Ishikawa (cell line): ENCODE measurements around the gene BIRC2.

Experiments used
- CEBPB ChIP-seq: IDR thresholded peaks from 2 replicates; pipeline ENCODE4 v1.6.1; 2012
- CREB1 ChIP-seq: IDR thresholded peaks from 2 replicates; pipeline ENCODE4 v1.6.1; 2012; ENCODE audit warnings: low read depth
- EGR1 ChIP-seq: IDR thresholded peaks from 2 replicates; pipeline ENCODE4 v1.6.1; 2012
- EP300 ChIP-seq: IDR thresholded peaks from 2 replicates; pipeline ENCODE4 v1.6.1; 2012; ENCODE audit warnings: borderline replicate concordance
- FOXM1 ChIP-seq: IDR thresholded peaks from 2 replicates; pipeline ENCODE4 v1.6.1; 2012; ENCODE audit warnings: low read depth, borderline replicate concordance
- MAX ChIP-seq: IDR thresholded peaks from 2 replicates; pipeline ENCODE4 v1.6.1; 2012
- NFIC ChIP-seq: IDR thresholded peaks from 2 replicates; pipeline ENCODE4 v1.6.1; 2012
- RAD21 ChIP-seq: IDR thresholded peaks from 2 replicates; pipeline ENCODE4 v1.6.1; 2012; ENCODE audit warnings: low read depth
- REST ChIP-seq: IDR thresholded peaks from 2 replicates; pipeline ENCODE4 v1.6.1; 2012; ENCODE audit warnings: low read depth, mild to moderate bottlenecking
- TAF1 ChIP-seq: IDR thresholded peaks from 2 replicates; pipeline ENCODE4 v1.6.1; 2012; ENCODE audit warnings: low read depth, mild to moderate bottlenecking
- TCF12 ChIP-seq: IDR thresholded peaks from 2 replicates; pipeline ENCODE4 v1.6.1; 2012; ENCODE audit warnings: low read depth
- TEAD4 ChIP-seq: IDR thresholded peaks from 2 replicates; pipeline ENCODE4 v1.6.1; 2012
- USF1 ChIP-seq: IDR thresholded peaks from 2 replicates; pipeline ENCODE4 v1.6.1; 2012
- YY1 ChIP-seq: IDR thresholded peaks from 2 replicates; pipeline ENCODE4 v1.6.1; 2012; ENCODE audit warnings: low read depth
- ZBTB7A ChIP-seq: IDR thresholded peaks from 2 replicates; pipeline ENCODE4 v1.6.1; 2012; ENCODE audit warnings: low read depth

The BIRC2 gene

GRCh38 chr11:102416976-102417375, 70.0 kb downstream of the BIRC2 start:
- TF ChIP-seq EP300, result no peak
- no peak for TF ChIP-seq RAD21
- no peak for TF ChIP-seq FOXM1
- no peak for TF ChIP-seq CEBPB
- TF ChIP-seq TEAD4, result no peak
- no peak for TF ChIP-seq TCF12
- no peak for TF ChIP-seq REST
- TF ChIP-seq TAF1, result no peak
- no peak for TF ChIP-seq MAX
- TF ChIP-seq USF1, result no peak
- no peak for TF ChIP-seq EGR1
- no peak for TF ChIP-seq NFIC
- TF ChIP-seq CREB1, result no peak
- TF ChIP-seq ZBTB7A, result no peak
- no peak for TF ChIP-seq YY1

- TF ChIP-seq REST (no peak), NFIC (no peak), MAX (no peak), FOXM1 (no peak), TCF12 (no peak)
Observed at GRCh38 chr11:102419181-102419580, 72.2 kb downstream of the BIRC2 start.

- TF ChIP-seq CEBPB (no peak), TAF1 (no peak), USF1 (no peak), NFIC (no peak), EGR1 (no peak), EP300 (no peak), RAD21 (no peak), MAX (no peak), TCF12 (no peak), CREB1 (no peak), TEAD4 (no peak), REST (no peak), YY1 (no peak), ZBTB7A (no peak), FOXM1 (no peak)
Observed at GRCh38 chr11:102420547-102420946, 73.5 kb downstream of the BIRC2 start.

GRCh38 chr11:102421261-102421660, 74.2 kb downstream of the BIRC2 start:
- TF ChIP-seq MAX (no peak), CEBPB (no peak), REST (no peak)
